Measurements from ENCODE around the gene WIF1.

Gene WIF1

DNA sequence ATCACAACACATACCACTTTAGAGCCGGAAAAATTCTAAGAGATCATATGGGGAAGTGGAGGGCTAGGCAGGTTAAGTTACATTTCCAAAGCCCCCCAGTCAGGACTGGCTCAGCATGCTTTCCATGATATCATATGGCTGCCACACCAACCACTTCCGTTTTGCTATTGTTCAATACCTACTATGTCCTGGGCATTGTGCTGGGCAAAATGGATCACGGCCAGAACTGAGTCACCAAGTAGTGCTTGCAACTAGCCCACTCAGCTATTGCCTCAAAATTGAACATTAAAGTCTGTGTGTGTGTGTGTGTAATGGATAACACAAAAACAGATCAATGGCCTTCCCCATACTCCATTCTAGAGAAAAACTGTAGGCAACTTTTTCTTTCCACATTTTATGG is 22.7 kb downstream of the WIF1 start:
- H3K4me3 ChIP-seq (ENCODE audit: control insufficient read depth, low read depth, low read length), result no peak overlapping the region
- no peak for TF ChIP-seq CTCF (conservative IDR thresholded peaks at IDR 0.05; ENCODE audit: control insufficient read depth, insufficient read depth, low read depth, low read length)
- DNase-seq (ENCODE audit: low read depth), result peak; percentile 30

DNA sequence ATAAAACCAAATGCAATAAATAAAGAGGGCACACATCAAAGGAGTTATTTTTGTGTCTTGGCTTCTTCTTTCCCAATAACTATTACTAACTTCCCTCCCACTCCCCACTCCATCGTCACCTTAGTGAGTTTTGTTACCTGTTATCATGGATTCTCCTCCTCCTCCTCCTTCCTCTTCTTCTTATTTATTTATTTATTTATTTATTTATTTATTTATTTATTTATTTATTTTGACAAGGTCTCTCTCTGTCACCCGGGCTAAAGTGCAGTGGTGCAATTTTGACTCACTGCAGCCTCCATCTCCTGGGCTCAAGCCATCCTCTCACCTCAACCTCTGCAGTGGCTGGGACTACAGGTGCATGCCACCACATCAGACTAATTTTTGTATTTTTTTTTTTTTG is 26.4 kb downstream of the WIF1 start:
- no peak for DNase-seq (ENCODE audit: low read depth)
- TF ChIP-seq CTCF (conservative IDR thresholded peaks at IDR 0.05; ENCODE audit: control insufficient read depth, insufficient read depth, low read depth, low read length), result no peak
- H3K4me3 ChIP-seq (ENCODE audit: control insufficient read depth, low read depth, low read length), result no peak overlapping the region

- H3K4me3 ChIP-seq (ENCODE audit: control insufficient read depth, low read depth, low read length), result no peak overlapping the region
- no peak for TF ChIP-seq CTCF (conservative IDR thresholded peaks at IDR 0.05; ENCODE audit: control insufficient read depth, insufficient read depth, low read depth, low read length)
- DNase-seq (ENCODE audit: low read depth), result peak; percentile 62
These were observed 27.5 kb downstream of the WIF1 start for GRCh38 chr12:65093606-65094005.

DNA sequence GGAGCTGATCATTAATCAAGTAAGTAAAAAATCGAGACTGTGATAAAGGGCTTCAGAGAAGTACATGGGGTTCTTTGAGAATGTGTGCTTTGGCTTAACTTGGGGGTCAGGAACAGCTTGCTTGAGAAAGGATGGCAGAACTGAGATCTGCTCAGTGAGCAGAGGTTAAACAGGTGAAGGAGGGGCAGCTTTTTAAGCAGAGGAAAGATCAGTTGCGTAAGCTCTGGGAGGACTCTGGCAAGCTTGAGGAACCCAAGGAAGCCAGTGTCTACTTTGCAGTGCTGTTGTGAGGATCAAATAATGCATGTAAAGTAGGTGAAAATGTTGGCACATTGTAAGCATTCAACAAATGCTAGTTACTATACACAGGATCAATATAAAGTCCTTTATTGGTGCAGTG is 30.6 kb downstream of the WIF1 start:
- no peak for TF ChIP-seq CTCF (conservative IDR thresholded peaks at IDR 0.05; ENCODE audit: control insufficient read depth, insufficient read depth, low read depth, low read length)
- DNase-seq (ENCODE audit: low read depth), result no peak
- no peak overlapping the region for H3K4me3 ChIP-seq (ENCODE audit: control insufficient read depth, low read depth, low read length)

DNA sequence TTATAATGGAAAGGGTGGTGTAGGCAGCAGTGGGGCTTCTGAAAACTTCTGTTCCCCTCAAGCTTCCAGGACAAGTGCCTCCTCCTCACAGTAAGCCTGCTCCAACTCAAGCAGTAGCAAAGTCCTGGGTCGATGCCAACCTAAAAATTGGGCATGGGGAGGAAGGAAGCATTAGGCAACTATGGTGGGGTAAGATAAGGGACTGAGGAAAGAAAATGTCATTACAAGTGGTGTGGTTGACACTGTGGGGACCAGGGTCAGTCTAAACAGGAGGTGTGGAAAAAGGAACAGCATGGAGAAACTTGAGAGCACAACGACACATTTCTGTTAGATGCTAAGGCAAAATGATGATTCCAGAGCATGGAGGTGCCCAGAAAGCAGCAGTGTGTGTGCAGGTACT is 34.9 kb downstream of the WIF1 start:
- TF ChIP-seq CTCF (conservative IDR thresholded peaks at IDR 0.05; ENCODE audit: control insufficient read depth, insufficient read depth, low read depth, low read length), result no peak
- DNase-seq (ENCODE audit: low read depth), result no peak
- H3K4me3 ChIP-seq (ENCODE audit: control insufficient read depth, low read depth, low read length), result no peak overlapping the region

DNA sequence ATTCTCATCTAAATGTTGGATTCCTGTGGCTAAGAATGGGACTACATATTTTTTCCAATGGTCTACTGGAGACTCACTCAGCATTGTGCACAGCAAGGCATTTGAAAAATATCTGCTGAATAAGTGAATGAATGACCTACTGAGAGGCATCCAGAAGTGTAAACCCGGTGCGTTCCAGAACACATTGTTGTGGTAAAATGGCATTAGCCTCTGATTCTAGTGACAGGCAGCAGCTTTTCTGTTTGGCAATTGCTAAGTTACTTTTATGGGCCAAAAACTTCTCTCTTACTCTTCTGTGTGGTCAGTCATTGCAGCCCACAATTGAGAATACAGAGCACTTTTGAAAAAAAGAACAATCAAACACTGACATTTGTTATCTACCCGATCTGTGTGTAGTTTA is 36.5 kb downstream of the WIF1 start:
- no peak for DNase-seq (ENCODE audit: low read depth)
- H3K4me3 ChIP-seq (ENCODE audit: control insufficient read depth, low read depth, low read length), result no peak overlapping the region
- TF ChIP-seq CTCF (conservative IDR thresholded peaks at IDR 0.05; ENCODE audit: control insufficient read depth, insufficient read depth, low read depth, low read length), result no peak

DNA sequence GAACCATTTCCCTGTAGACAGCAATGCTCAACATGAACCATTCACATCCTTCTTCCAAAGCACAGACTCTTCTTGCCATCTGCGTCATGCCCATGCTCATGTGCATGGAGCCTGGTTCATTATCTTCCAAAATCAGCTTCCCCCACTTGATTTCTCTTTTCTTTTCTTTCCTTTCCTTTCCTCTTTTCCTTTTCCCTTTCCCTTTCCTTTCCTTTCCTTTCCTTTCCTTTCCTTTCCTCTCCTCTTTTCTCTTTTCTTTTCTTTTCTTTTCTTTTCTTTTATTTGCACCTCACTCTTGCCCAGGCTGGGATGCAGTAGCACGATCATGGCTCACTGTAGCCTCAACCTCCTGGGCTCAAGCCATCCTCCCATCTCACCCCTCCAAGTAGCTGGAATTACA is 37.5 kb downstream of the WIF1 start:
- TF ChIP-seq CTCF (conservative IDR thresholded peaks at IDR 0.05; ENCODE audit: control insufficient read depth, insufficient read depth, low read depth, low read length), result no peak
- no peak overlapping the region for H3K4me3 ChIP-seq (ENCODE audit: control insufficient read depth, low read depth, low read length)
- DNase-seq (ENCODE audit: low read depth), result no peak

Data from fibroblast of mammary gland (primary cell).